Measurements from ENCODE around the gene ENOPH1. TPM values are rescaled to one million over a fixed set of nuclear protein-coding genes. Genes with fewer than 3 reads are reported as not detected.
A peak's percentile ranks its signal among the peaks of the same experiment; 100 is the strongest.

Gene ENOPH1
- total and polyA plus RNA-seq, 2 of the 13 experiments (the other 11 are each of a cell fraction or from before 2014, with no cell fraction given), result 15.5 to 64.3 TPM

DNA sequence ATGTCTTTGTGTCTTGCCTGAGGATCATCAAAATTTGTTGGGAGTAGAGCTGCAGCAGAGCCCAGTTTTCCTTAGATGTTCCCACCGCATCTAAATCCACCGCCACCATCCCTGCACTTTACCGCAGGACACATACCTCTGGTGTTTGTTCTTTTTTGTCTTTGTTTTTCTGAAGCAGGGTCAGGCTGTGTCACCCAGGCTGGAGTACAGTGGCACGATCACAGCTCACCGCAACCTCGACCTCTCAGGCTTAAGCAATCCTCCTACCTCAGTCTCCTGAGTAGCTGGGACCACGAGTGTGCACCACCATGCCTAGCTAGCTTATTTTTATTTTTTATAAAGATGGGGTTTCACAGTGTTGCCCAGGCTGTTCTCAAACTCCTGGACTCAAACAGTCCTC, 4.6 kb downstream of the ENOPH1 start (continued):
- TF ChIP-seq ESRRA (CRISPR knock-in tag; IDR thresholded peaks at IDR 0.05; ENCODE audit: low read depth), result no peak
- TF ChIP-seq, protein P1, sequence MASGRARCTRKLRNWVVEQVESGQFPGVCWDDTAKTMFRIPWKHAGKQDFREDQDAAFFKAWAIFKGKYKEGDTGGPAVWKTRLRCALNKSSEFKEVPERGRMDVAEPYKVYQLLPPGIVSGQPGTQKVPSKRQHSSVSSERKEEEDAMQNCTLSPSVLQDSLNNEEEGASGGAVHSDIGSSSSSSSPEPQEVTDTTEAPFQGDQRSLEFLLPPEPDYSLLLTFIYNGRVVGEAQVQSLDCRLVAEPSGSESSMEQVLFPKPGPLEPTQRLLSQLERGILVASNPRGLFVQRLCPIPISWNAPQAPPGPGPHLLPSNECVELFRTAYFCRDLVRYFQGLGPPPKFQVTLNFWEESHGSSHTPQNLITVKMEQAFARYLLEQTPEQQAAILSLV (CRISPR knock-in tag; IDR thresholded peaks at IDR 0.05; ENCODE audit: borderline replicate concordance), result no peak
- no peak for TF ChIP-seq HNRNPH1 (optimal IDR thresholded peaks at IDR 0.05; ENCODE audit: low read depth, low read length)
- TF ChIP-seq, protein P2, sequence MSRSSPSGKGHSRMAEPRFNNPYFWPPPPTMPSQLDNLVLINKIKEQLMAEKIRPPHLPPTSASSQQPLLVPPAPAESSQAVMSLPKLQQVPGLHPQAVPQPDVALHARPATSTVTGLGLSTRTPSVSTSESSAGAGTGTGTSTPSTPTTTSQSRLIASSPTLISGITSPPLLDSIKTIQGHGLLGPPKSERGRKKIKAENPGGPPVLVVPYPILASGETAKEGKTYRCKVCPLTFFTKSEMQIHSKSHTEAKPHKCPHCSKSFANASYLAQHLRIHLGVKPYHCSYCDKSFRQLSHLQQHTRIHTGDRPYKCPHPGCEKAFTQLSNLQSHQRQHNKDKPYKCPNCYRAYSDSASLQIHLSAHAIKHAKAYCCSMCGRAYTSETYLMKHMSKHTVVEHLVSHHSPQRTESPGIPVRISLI (CRISPR knock-in tag; IDR thresholded peaks at IDR 0.05; ENCODE audit: borderline replicate concordance), result no peak
- no peak for TF ChIP-seq SP2 (CRISPR knock-in tag; IDR thresholded peaks at IDR 0.05)
- TF ChIP-seq PITX1 (CRISPR knock-in tag; IDR thresholded peaks at IDR 0.05), result no peak
- no peak for TF ChIP-seq MAZ (IDR thresholded peaks at IDR 0.05; ENCODE audit: borderline replicate concordance, low read depth, low read length)
- TF ChIP-seq MAZ (CRISPR knock-in tag; IDR thresholded peaks at IDR 0.05; ENCODE audit: low read depth), result no peak
- TF ChIP-seq, protein P3, sequence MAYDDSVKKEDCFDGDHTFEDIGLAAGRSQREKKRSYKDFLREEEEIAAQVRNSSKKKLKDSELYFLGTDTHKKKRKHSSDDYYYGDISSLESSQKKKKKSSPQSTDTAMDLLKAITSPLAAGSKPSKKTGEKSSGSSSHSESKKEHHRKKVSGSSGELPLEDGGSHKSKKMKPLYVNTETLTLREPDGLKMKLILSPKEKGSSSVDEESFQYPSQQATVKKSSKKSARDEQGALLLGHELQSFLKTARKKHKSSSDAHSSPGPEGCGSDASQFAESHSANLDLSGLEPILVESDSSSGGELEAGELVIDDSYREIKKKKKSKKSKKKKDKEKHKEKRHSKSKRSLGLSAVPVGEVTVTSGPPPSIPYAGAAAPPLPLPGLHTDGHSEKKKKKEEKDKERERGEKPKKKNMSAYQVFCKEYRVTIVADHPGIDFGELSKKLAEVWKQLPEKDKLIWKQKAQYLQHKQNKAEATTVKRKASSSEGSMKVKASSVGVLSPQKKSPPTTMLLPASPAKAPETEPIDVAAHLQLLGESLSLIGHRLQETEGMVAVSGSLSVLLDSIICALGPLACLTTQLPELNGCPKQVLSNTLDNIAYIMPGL (CRISPR knock-in tag; IDR thresholded peaks at IDR 0.05; ENCODE audit: borderline replicate concordance in 1 of 2, low read depth in 1 of 2), result no peak
- TF ChIP-seq, protein P4, sequence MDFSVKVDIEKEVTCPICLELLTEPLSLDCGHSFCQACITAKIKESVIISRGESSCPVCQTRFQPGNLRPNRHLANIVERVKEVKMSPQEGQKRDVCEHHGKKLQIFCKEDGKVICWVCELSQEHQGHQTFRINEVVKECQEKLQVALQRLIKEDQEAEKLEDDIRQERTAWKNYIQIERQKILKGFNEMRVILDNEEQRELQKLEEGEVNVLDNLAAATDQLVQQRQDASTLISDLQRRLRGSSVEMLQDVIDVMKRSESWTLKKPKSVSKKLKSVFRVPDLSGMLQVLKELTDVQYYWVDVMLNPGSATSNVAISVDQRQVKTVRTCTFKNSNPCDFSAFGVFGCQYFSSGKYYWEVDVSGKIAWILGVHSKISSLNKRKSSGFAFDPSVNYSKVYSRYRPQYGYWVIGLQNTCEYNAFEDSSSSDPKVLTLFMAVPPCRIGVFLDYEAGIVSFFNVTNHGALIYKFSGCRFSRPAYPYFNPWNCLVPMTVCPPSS (IDR thresholded peaks at IDR 0.05), result no peak
- no peak for TF ChIP-seq RFXAP (CRISPR knock-in tag; IDR thresholded peaks at IDR 0.05; ENCODE audit: borderline replicate concordance)
- no peak for TF ChIP-seq SMARCE1 (IDR thresholded peaks at IDR 0.05; ENCODE audit: borderline replicate concordance)
- TF ChIP-seq GPN1 (CRISPR knock-in tag; IDR thresholded peaks at IDR 0.05; ENCODE audit: borderline replicate concordance), result no peak
- TF ChIP-seq ZNF230 (CRISPR knock-in tag; IDR thresholded peaks at IDR 0.05), result no peak
- no peak for TF ChIP-seq KAT8 (CRISPR knock-in tag; IDR thresholded peaks at IDR 0.05)
- TF ChIP-seq SALL2 (CRISPR knock-in tag; IDR thresholded peaks at IDR 0.05), result no peak
- TF ChIP-seq FOSL2 (CRISPR knock-in tag; IDR thresholded peaks at IDR 0.05), result peak; percentile 56; the same call in 1 of the 2 replicates
- TF ChIP-seq CREM (IDR thresholded peaks at IDR 0.05), result peak; percentile 18; the same call in 1 of the 2 replicates
- no peak for TF ChIP-seq CREM (CRISPR knock-in tag; IDR thresholded peaks at IDR 0.05)
- TF ChIP-seq ZNF350 (CRISPR knock-in tag; IDR thresholded peaks at IDR 0.05; ENCODE audit: borderline replicate concordance, low read depth), result no peak
- TF ChIP-seq NFE2L1 (CRISPR knock-in tag; IDR thresholded peaks at IDR 0.05; ENCODE audit: borderline replicate concordance), result no peak
- TF ChIP-seq, protein P5, sequence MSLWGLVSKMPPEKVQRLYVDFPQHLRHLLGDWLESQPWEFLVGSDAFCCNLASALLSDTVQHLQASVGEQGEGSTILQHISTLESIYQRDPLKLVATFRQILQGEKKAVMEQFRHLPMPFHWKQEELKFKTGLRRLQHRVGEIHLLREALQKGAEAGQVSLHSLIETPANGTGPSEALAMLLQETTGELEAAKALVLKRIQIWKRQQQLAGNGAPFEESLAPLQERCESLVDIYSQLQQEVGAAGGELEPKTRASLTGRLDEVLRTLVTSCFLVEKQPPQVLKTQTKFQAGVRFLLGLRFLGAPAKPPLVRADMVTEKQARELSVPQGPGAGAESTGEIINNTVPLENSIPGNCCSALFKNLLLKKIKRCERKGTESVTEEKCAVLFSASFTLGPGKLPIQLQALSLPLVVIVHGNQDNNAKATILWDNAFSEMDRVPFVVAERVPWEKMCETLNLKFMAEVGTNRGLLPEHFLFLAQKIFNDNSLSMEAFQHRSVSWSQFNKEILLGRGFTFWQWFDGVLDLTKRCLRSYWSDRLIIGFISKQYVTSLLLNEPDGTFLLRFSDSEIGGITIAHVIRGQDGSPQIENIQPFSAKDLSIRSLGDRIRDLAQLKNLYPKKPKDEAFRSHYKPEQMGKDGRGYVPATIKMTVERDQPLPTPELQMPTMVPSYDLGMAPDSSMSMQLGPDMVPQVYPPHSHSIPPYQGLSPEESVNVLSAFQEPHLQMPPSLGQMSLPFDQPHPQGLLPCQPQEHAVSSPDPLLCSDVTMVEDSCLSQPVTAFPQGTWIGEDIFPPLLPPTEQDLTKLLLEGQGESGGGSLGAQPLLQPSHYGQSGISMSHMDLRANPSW (CRISPR knock-in tag; IDR thresholded peaks at IDR 0.05; ENCODE audit: borderline replicate concordance), result no peak
- no peak for TF ChIP-seq TAF1 (CRISPR knock-in tag; IDR thresholded peaks at IDR 0.05)
- TF ChIP-seq GZF1 (CRISPR knock-in tag; IDR thresholded peaks at IDR 0.05), result no peak
